HG03025 (cell line): ENCODE measurements around the gene TMEM14A.

Source experiments
- ATAC-seq: cut with Tn5 transposase; IDR thresholded peaks from one replicate; pipeline ENCODE4 v1.9.1; 2021; ENCODE audit warnings: mild to moderate bottlenecking, moderate library complexity; ENCODE audit not compliant: unreplicated experiment, low FRiP score

TMEM14A gene

DNA sequence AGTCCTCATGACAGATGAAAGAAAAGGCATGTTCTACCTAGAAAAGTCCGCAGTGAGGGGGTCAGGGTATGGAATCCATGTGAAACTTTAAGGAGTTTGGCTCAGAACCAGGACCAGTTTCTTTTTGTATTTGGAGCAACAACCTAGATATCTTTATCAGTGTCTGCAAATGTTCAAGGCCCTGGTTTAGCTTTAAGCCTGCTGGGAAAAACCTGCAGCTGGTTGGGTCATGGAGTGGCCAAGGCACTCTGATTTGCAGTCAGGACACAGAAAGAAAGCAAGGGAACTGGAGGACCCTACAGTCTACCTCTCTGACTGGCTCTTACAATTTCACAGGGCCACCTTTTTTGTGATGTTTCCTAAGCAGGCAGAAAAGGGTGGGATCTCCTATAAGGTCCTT is 58.7 kb downstream of the TMEM14A start:
- no peak for ATAC-seq

DNA sequence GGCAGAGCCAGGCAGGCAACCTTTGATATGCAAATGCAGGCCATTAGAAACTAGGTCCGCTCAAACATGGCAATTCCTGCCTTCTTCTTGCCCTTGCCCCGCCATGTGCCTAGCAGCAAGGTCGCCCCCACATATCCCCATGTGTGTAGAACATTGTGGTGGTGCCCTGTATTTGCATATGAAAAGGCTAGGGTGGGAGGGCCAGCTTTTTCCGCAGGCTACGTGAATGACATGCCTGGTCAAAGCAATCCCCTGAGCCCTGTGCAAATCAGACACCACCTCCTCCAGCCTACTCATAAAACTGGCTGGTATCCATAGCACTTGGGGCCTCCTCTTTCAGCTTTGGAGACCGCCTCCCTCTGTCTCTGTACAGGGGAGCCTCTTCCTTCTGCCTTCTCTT is 60.8 kb downstream of the TMEM14A start:
- ATAC-seq: no peak

DNA sequence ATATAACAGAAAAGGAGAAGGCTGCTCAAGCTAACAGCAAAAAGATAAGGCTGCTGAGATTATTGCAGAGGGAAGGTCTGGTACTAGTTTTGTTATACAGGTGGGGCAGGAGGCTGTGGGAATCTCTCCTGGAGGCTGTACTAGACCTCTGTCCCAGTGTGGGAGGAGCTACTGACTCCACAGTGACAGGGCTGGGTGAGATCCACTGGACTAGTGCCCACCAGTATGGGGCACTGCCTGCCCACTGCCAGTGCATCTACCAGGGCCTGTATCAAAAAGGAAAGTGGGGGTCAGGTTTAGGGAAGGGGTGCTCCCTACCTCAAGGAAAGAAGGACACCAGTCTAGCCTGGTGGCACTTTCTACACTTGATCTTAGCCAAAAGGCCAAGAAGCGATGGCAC is 62.3 kb downstream of the TMEM14A start:
- ATAC-seq: no peak

- no peak for ATAC-seq
These were observed 63.2 kb downstream of the TMEM14A start for GRCh38 chr6:52734072-52734471.

GRCh38 chr6:52735071-52735470 is 64.2 kb downstream of the TMEM14A start:
- no peak for ATAC-seq

GRCh38 chr6:52736145-52736544 is 65.2 kb downstream of the TMEM14A start:
- no peak for ATAC-seq
